SW480 (cell line): ENCODE measurements around the gene ZFYVE19.
A peak's percentile ranks its signal among the peaks of the same experiment; 100 is the strongest.

Experiments
- DNase-seq: peaks from one replicate; pipeline ENCODE4 v3.0.0-alpha.2; 2016; ENCODE audit warnings: low spot score

The ZFYVE19 gene, protein sequence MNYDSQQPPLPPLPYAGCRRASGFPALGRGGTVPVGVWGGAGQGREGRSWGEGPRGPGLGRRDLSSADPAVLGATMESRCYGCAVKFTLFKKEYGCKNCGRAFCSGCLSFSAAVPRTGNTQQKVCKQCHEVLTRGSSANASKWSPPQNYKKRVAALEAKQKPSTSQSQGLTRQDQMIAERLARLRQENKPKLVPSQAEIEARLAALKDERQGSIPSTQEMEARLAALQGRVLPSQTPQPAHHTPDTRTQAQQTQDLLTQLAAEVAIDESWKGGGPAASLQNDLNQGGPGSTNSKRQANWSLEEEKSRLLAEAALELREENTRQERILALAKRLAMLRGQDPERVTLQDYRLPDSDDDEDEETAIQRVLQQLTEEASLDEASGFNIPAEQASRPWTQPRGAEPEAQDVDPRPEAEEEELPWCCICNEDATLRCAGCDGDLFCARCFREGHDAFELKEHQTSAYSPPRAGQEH

GRCh38 chr15:40807028-40807887 lies at the start of gene ZFYVE19, which contains the start of gene DNAJC17:
Gene ZFYVE19 (plus strand): TSS chr15:40807089. CDS start chr15:40807590, 501 bp downstream.
Gene DNAJC17 (minus strand): TSS chr15:40807473. CDS start chr15:40807446, 27 bp downstream.
- peak; percentile 95 for DNase-seq

GRCh38 chr15:40759961-40760360 lies 46.9 kb upstream of the ZFYVE19 start:
- no peak for DNase-seq

GRCh38 chr15:40762919-40763800 lies 43.7 kb upstream of the ZFYVE19 start:
- DNase-seq: peak; percentile 87

- DNase-seq: peak; percentile 76
These were observed 42.9 kb upstream of the ZFYVE19 start, which contains the start of gene GCHFR for GRCh38 chr15:40763801-40764628. Gene GCHFR (plus strand): TSS chr15:40764068. CDS start chr15:40764181, 113 bp downstream.

DNA sequence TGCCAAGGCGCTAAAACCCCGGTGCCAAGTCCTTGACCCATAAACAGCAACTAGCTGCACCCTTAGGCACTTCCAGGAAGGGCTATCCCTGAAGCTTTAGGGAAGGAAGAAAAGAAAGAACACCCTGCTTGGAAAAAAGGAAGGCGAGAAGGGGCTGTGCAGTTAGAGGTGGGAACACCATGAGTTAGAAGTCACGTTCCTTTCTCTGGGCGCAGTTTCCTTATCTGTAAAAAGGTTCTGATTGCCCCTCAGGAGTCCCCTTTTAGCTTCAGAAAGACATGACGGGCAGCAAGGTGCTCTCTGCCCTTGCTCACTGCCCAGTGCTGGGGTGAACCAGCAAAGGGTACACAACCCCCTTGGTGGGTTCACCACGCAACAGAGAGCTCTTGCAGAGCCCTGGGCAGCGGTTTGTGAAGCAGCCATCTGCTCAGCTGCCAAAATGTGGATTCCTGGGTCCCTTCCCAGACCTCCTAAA lies 42.2 kb upstream of the ZFYVE19 start:
- DNase-seq: no peak

DNA sequence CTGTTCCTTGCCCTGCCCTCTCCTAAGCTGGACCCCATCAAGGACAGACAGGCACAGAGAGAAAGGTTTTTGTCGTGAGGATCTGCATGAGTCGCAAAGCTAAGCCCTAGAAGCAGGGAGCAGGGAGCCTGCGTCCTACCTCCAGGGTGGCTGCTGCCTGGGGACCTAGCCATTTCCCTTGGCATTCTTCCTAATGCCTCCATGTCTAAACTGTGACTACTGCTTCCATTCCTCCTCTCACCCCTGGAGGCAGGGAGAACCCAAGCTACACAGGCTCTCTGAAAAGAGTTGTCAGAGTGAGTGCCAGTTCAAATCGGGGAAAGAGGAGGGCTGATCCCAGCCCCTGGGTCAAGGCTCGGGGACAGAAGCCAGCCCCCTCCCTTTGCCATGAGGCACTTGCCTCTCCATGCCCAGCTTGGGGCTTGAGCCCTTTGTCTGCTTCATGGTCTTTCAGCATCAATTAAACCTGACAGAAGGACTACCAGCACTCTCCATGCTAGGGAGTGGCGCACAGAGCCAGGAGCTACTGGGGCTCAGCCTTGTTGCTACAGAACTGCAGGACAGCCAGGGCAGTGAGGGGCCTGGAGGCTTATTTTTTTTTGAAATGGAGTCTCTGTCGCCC lies 40.6 kb upstream of the ZFYVE19 start:
- DNase-seq: no peak

GRCh38 chr15:40766906-40767837 lies 39.7 kb upstream of the ZFYVE19 start:
- no peak for DNase-seq

DNA sequence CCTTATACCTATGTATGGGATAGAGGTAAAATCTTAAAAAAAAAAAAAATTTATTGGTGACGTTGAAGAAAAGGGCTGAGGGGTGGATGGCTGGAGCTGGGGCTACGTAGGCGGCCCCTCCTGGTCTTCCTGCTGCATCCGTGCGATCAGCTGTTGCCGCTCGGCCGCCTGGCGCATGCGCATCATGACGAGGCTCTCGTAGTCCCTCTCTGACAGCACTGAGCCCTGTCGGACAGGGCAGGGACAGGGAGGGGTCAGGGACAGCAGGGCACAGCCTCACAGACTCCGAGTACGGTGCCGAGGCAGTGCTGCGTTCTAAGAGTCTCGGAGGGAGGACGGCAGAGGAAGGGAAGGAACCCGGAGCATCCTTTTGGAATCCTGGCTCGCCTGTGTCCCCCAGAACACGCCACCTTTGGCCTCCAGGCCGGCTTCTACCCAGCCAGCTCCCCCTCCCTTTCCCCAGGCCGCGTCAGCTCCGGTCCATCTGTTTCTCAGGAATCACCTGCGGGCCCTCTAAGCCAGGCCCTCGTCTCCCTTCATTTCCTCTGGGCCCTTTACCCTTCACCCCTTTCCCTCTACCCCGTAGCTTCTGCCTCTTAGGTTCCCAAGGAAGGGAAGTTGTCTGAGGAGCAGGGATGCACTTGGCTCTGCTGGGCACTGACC lies 38.9 kb upstream of the ZFYVE19 start:
- DNase-seq: no peak

GRCh38 chr15:40768521-40769273 lies 38.2 kb upstream of the ZFYVE19 start:
- no peak for DNase-seq

DNA sequence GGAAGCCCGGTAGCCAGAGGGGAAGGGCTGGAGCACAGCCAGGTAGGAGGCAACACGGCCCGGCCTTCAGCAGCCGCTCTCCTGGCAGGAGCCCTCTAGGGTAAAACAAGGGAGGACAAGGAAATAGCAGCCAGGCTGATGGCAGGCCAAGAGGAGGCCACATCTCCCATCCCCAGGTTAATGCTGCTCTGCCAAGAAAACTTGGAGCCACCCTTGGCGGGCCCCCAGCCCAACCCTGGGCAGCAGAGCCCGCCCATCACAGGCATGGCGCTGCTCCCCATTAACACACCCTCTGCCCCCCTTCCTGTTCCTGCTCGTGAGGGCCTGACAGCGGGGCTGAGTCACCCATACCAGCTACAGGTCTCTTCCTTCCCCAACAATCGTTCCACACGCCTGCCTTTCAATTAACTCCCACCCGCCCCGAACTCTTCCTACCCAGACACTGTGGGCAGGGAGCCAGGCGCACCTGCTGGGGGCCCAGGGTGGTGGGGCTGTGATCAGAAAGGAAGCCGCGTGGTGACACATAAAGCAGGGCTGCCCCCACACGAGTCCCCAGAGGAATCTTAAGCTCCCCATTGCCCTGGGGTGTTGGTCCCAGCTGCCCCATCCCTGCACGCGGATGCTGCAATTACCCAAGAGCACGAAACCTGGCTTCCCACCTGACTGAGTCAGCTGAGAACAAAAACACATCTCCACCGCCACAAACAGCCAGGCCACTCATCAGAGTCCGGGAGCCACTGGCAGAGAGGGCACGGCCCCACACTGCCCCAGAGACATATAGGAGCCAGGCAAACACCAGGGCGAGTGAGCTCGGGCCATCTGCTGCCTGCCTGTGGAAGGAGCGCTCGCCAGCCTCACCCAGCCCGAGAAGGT lies 37.4 kb upstream of the ZFYVE19 start, which contains the start of gene C15orf62:
TSS of gene C15orf62 (plus strand) at position 707 of the 873 bp plus-strand sequence. CDS start 516 bp downstream, outside the sequence.
- DNase-seq: peak; percentile 93

- no peak for DNase-seq
These were observed 36.7 kb upstream of the ZFYVE19 start for GRCh38 chr15:40770147-40770721.

- no peak for DNase-seq
These were observed 35.6 kb upstream of the ZFYVE19 start for GRCh38 chr15:40771242-40771641.

- no peak for DNase-seq
These were observed 34.9 kb upstream of the ZFYVE19 start for GRCh38 chr15:40772014-40772413.

- DNase-seq: no peak
These were observed 33.4 kb upstream of the ZFYVE19 start for GRCh38 chr15:40773496-40773895.

GRCh38 chr15:40773902-40774301 lies 33.0 kb upstream of the ZFYVE19 start:
- DNase-seq: no peak

DNA sequence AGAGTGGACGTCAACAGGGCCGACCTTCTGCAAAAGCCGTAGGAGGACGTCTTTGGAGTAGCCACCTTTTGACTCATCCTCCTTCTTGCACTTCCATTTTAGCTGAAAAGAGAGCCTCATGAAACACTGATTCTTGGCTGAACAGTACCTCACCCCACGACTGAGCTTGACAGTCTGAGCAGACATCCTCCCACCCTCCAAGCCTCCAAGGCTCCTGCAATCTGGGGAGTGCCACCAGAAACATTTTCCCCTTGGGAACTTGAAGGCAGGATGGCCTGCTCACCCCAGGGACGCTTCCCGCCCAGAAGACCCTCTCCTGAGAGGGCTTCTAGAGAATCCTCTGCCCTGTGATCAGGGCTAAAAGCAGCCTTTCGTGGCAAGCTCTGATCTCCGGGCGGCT lies 31.9 kb upstream of the ZFYVE19 start:
- no peak for DNase-seq
